OCI-LY7 (cell line): ENCODE data around the gene NINL. TPM values are rescaled to one million over a fixed set of nuclear protein-coding genes. Genes with fewer than 3 reads are reported as not detected.

Experiments
- BruUV-seq: library from RNA; stranded (reverse); fragments of 400-500 nt; replicated peaks from 2 replicates; lab custom pipeline; 2021; lab: Mats Ljungman, UMichigan
- CTCF ChIA-PET: fragments of 300-600 bp; sonication (Branson Sonifier 250); formaldehyde crosslinking; loops from one replicate; lab custom pipeline; 2022; ENCODE audit warnings: antibody characterized with exemption; ENCODE audit not compliant: unreplicated experiment; lab: Charles Lee
- POLR2A ChIA-PET: fragments of 300-600 bp; sonication (Branson Sonifier 250); formaldehyde crosslinking; loops from one replicate; lab custom pipeline; 2022; ENCODE audit warnings: antibody characterized with exemption; lab: Charles Lee
- DNase-seq: peaks from one replicate; pipeline ENCODE4 v3.0.0-alpha.2; 2015; ENCODE audit warnings: low spot score
- H2AFZ ChIP-seq: fragments of 200-600 bp; sonication (generic), shearing (Covaris generic); 2 replicates; pipeline ENCODE4 v1.6.1; 2014; ENCODE audit warnings: mild to moderate bottlenecking, antibody characterized with exemption, low read length, moderate library complexity
- H3K27ac ChIP-seq: fragments of 200-600 bp; sonication (generic); 2 replicates; pipeline ENCODE4 v1.5.1; 2014; ENCODE audit warnings: mixed run types, low read depth, mild to moderate bottlenecking, moderate library complexity, low read length, inconsistent platforms; ENCODE audit not compliant: poor library complexity, severe bottlenecking
- H3K36me3 ChIP-seq: fragments of 200-600 bp; sonication (generic); 2 replicates; pipeline ENCODE4 v1.6.1; 2014; ENCODE audit warnings: mild to moderate bottlenecking, antibody characterized with exemption, low read length, moderate library complexity, mixed read lengths; ENCODE audit not compliant: insufficient read depth
- H3K4me1 ChIP-seq: fragments of 200-600 bp; sonication (generic); 2 replicates; pipeline ENCODE4 v1.5.1; 2014; ENCODE audit warnings: mild to moderate bottlenecking, low read length; ENCODE audit not compliant: insufficient read depth, poor library complexity, severe bottlenecking
- H3K4me2 ChIP-seq: fragments of 200-600 bp; sonication (generic); 2 replicates; pipeline ENCODE4 v1.6.1; 2014; ENCODE audit warnings: mild to moderate bottlenecking, low read length
- H3K4me3 ChIP-seq: fragments of 200-600 bp; sonication (generic); 2 replicates; pipeline ENCODE4 v1.5.1; 2014; ENCODE audit warnings: mild to moderate bottlenecking, low read depth, low read length; ENCODE audit not compliant: poor library complexity, severe bottlenecking
- H3K79me2 ChIP-seq: fragments of 200-600 bp; sonication (generic); 2 replicates; pipeline ENCODE4 v1.6.1; 2016; ENCODE audit warnings: low read depth, mild to moderate bottlenecking, low read length, moderate library complexity, mixed read lengths; ENCODE audit not compliant: insufficient read depth
- H3K9me2 ChIP-seq: fragments of 200-600 bp; sonication (generic); 2 replicates; pipeline ENCODE4 v1.6.1; 2016; ENCODE audit warnings: mild to moderate bottlenecking, low read length, mixed read lengths; ENCODE audit not compliant: insufficient read depth
- H3K9me3 ChIP-seq: fragments of 200-600 bp; sonication (generic); 2 replicates; pipeline ENCODE4 v1.6.1; 2014; ENCODE audit warnings: mild to moderate bottlenecking, mixed run types, low read length, mixed read lengths
- H4K20me1 ChIP-seq: fragments of 200-600 bp; sonication (generic); 2 replicates; pipeline ENCODE4 v1.6.1; 2014; ENCODE audit warnings: mild to moderate bottlenecking, antibody characterized with exemption, low read length, moderate library complexity, mixed read lengths; ENCODE audit not compliant: insufficient read depth
- EZH2phosphoT487 ChIP-seq: fragments of 200-600 bp; sonication (generic); IDR thresholded peaks from 2 replicates; pipeline ENCODE4 v1.6.1; 2018; ENCODE audit warnings: low read depth, borderline replicate concordance, mild to moderate bottlenecking, mixed run types, antibody characterized with exemption, low read length, moderate library complexity, mixed read lengths
- intact Hi-C: fragments of 100-400 bp; cut with micrococcal nuclease; formaldehyde crosslinking; loops from one replicate; pipeline ENCODE4 v1.10.0; 2022; ENCODE audit not compliant: unreplicated experiment
- total RNA-seq, 2 experiments: library from RNA; depleted of rRNA in 1 of 2; stranded (reverse); fragments of >200 nt in 1 of 2; shearing (Covaris generic) in 1 of 2; gene quantifications; 2 replicates each; pipeline ENCODE4 v1.2.3, GENCODE V29; 2014 to 2022
- TF ChIP-seq, protein P1 (sequence below): fragments of 200-600 bp; sonication (generic); conservative IDR thresholded peaks from 2 replicates; pipeline ENCODE4 v1.5.1; 2014; ENCODE audit warnings: mild to moderate bottlenecking, antibody characterized with exemption, low read length, moderate library complexity, mixed read lengths

The NINL gene
- total RNA-seq, 2 experiments from 2014 or later: 0.06 to 0.55 TPM

DNA sequence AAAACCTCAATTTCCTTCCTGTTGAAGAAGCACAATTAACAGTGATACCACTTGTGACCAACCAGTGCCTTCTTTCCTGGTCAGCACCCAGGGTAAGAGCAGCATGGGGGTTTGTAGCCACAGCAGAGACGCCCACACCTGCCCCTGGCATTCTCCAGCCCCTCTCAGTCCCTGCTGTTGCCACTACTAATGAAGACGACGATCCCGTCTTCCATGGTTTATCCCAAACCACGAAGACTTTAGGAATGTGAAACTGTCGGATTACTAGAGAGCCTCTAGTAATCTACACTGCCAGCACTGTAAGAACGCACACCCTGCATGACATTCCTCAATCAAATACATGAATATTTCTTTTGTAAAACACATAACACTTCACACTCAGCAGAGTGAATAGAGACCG, 117.9 kb downstream of the NINL start:
- Histone ChIP-seq H3K4me1 (no peaks in the 10 kb centered on the region), H3K4me2 (no peak overlapping the region), H2AFZ (no peak overlapping the region), H3K27ac (no peak overlapping the region), H3K9me3 (no peaks in the 10 kb centered on the region), H4K20me1 (no peaks in the 10 kb centered on the region), H3K36me3 (no peaks in the 10 kb centered on the region), H3K9me2 (no peaks in the 10 kb centered on the region), H3K4me3 (no peak overlapping the region), H3K79me2 (no peaks in the 10 kb centered on the region)
- no peak for TF ChIP-seq EZH2phosphoT487
- TF ChIP-seq, protein P1, sequence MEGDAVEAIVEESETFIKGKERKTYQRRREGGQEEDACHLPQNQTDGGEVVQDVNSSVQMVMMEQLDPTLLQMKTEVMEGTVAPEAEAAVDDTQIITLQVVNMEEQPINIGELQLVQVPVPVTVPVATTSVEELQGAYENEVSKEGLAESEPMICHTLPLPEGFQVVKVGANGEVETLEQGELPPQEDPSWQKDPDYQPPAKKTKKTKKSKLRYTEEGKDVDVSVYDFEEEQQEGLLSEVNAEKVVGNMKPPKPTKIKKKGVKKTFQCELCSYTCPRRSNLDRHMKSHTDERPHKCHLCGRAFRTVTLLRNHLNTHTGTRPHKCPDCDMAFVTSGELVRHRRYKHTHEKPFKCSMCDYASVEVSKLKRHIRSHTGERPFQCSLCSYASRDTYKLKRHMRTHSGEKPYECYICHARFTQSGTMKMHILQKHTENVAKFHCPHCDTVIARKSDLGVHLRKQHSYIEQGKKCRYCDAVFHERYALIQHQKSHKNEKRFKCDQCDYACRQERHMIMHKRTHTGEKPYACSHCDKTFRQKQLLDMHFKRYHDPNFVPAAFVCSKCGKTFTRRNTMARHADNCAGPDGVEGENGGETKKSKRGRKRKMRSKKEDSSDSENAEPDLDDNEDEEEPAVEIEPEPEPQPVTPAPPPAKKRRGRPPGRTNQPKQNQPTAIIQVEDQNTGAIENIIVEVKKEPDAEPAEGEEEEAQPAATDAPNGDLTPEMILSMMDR: no peak
- DNase-seq: no peak
- no TSS peak for BruUV-seq
- CTCF ChIA-PET: no interaction called here
- POLR2A ChIA-PET: no interaction called here
- intact Hi-C loops: no loop called here

DNA sequence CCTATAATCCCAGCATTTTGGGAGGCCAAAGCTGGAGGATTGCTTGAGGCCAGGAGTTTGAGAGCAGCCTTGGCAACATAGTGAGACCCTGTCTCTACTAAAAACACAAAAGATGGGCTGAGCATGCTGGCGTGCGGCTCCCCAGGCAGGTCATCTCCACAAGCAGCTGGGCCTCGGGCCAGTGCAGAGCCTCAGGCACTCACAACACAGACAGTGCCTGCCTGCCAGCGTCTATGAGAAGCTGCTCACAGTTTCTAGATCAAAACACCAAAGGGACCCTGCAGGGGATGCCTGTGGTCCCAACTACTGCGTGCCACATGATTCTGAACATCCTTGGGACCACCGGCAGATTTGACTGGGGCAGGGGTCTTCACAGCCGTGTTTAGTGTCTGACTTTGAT, 118.5 kb downstream of the NINL start:
- H3K4me1 ChIP-seq: no peaks in the 10 kb centered on the region
- intact Hi-C loops: no loop called here
- H3K79me2 ChIP-seq: no peaks in the 10 kb centered on the region
- POLR2A ChIA-PET: no interaction called here
- TF ChIP-seq, protein P1: no peak
- TF ChIP-seq EZH2phosphoT487: no peak
- no peak overlapping the region for H3K4me3 ChIP-seq
- BruUV-seq: no TSS peak
- H3K36me3 ChIP-seq: no peaks in the 10 kb centered on the region
- no peaks in the 10 kb centered on the region for H4K20me1 ChIP-seq
- no peaks in the 10 kb centered on the region for H3K9me2 ChIP-seq
- no peak overlapping the region for H3K27ac ChIP-seq
- H2AFZ ChIP-seq: no peak overlapping the region
- DNase-seq: no peak
- H3K4me2 ChIP-seq: no peak overlapping the region
- no peaks in the 10 kb centered on the region for H3K9me3 ChIP-seq
- CTCF ChIA-PET: no interaction called here

DNA sequence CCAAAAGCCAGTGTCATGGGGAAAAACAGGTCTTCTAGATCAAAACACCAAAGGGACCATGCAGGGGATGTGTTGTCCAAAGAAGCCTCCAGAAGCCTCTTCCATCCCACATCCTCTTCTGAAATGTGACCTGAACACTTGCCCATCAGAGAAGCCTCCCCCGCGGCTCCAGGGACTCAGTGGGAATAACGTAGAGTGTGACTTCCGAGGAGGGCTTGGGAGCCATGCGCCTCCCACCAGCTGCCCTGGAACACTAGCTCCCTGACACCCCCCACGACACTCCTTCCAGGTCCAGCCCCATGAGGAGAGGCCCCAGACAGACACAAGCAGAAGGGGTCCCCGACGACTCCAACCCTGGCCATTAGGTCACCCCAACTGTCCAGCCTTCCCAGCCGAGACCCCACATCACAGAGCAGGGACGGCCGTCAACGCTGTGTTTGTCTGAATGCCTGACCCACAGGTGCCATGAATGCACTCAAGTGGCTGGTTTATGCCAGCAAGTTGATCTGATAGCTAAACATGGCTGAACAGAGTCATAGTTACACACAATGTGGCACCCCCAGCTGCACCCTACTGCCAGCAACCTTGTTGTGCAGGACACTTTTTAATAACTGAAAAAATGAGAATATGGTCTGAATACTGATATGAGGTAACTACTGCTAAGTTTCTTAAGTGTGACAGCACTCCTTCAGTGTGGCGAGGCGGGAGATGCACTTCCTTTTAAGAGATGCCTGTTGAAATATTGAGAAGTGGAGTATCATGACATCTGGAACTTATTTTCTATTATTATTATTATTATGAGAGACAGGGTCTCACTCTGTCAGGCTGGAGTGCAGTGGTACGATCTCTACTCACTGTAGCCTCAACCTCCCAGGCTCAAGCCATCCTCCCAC, 119.8 kb downstream of the NINL start:
- ChIA-PET CTCF (no interaction called here), POLR2A (interaction anchor here (0.5 kb wide), 1 partner anchor 599 kb away, joined by 4 read pairs; no protein-coding TSS in a partner anchor)
- no peak overlapping the region for H3K27ac ChIP-seq
- intact Hi-C loops: no loop called here
- H3K4me2 ChIP-seq: no peak overlapping the region
- H3K79me2 ChIP-seq: no peaks in the 10 kb centered on the region
- no peaks in the 10 kb centered on the region for H4K20me1 ChIP-seq
- no peaks in the 10 kb centered on the region for H3K4me1 ChIP-seq
- no TSS peak for BruUV-seq
- H3K9me3 ChIP-seq: no peaks in the 10 kb centered on the region
- no peaks in the 10 kb centered on the region for H3K9me2 ChIP-seq
- H3K4me3 ChIP-seq: no peak overlapping the region
- TF ChIP-seq, protein P1: no peak
- TF ChIP-seq EZH2phosphoT487: no peak
- no peaks in the 10 kb centered on the region for H3K36me3 ChIP-seq
- no peak overlapping the region for H2AFZ ChIP-seq
- no peak for DNase-seq
